HG03442 (cell line): ENCODE results near the gene PRICKLE2.
"Not testable (repeated sequence)": the region's sequence is repeated elsewhere in the genome, so short reads cannot be mapped to it uniquely, and the experiment has no call there.

Source experiments
- ATAC-seq: cut with Tn5 transposase; IDR thresholded peaks from one replicate; pipeline ENCODE4 v1.9.1; 2021; ENCODE audit warnings: mild to moderate bottlenecking, moderate library complexity; ENCODE audit not compliant: unreplicated experiment

Gene PRICKLE2

DNA sequence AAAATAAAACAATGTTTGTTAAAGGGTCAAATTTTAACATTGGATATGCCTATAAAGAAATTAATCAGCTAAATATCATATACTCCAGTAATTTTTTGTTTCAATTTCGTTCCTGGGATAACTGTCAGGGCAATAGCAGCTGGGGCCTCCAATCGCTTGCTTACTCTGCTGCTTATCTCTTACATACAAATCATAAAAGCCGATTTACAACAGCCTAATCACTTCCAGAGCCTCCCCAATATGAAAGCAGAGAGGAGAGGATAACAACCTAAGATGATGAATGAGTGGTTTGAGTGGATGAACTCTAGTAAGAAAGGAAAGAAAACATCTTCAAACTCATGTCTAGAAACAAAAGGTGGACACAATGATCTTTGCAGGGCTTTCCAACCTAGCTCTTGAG, 121.3 kb downstream of the PRICKLE2 start:
- ATAC-seq: no peak

DNA sequence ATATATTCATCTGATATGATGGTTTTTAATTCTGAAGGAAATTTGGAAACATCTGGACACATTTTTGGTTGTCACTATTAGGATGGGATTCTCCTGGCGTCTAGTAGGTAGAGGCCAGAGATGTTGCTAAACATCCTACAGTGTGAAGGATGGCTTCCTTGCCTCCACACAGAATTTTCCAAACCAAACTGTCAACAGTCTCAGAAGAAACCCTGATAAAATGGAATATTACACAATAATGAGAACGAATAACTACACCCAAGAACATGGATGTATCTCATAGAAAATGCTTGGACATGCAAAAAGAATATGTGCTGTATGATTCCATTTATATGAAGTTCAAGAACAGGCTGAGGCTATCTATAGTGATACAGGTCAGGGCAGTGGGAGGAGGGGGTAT, 122.1 kb downstream of the PRICKLE2 start:
- ATAC-seq: no peak

DNA sequence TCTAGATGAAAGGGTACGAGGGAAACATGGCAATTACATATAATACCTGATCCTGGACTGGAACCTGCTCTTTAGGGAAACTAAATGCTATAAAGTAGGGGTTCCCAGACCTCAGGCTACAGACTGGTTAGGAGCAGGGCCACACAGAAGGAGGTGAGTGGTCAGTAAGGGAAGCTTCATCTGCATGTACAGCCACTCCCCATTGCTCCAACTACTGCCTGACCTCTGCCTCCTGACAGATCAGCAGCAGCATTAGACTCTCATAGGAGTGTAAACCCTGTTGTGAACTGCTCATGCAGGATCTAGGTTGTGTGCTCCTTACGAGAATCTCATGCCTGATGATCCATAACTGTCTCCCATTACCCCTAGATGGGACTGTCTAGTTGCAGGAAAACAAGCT, 123.1 kb downstream of the PRICKLE2 start:
- ATAC-seq: no peak

DNA sequence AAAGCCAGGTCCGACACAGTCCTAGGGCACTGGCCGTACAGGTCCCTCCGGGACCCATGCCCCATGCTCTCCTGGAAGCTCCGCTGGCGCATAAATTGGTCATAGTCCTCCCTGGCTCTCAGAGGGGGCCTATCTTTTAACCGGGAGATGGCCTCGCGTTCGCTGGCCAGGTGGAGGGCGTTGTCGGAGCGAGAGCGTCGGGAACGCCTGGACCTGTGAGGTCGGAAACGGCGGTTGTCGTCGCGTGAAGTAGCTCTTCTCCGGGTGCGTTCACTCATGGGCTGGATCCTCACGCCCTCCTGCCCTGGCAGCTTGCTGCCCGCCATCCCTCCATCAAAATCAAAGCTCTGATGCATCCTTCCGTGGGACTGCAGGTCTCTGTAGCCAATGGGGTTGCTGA, 126.0 kb downstream of the PRICKLE2 start:
- no peak for ATAC-seq

DNA sequence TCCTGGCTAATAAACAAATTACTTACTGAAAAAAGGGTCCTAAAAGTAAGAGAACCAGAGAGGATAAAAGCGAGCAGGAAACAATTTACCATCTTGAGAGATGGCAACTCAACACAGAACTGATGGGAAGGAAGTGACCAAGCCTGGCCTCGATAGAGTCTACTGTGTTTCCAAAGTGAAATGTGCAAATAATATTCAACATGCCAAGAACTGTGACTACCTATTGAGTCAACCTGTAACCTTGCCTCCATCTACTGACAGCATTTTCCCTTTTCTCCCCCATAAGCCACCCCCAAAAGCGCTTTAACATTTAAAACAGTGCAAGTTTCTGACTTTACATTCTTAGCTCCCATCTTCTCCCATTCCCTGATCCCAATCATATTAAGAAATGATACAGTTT, 126.6 kb downstream of the PRICKLE2 start:
- no peak for ATAC-seq

DNA sequence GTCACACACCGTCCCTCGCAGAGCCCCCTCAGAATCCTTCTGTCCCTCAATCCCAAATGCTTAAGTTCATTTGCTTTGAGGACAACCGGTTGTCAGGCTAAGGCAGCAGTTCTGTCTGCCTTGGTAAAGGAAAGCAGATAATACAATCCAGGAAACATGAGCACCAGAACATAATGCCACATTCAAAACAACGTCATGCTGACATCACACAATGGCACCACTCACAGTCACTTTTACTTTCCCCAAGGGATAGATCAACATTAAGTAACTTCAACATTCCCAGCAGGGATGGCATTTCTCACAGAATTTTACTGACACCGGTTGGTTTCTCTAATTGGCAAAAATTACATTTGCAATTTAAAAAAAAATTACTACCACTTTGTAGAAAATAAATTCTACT, 127.3 kb downstream of the PRICKLE2 start:
- ATAC-seq: no peak

DNA sequence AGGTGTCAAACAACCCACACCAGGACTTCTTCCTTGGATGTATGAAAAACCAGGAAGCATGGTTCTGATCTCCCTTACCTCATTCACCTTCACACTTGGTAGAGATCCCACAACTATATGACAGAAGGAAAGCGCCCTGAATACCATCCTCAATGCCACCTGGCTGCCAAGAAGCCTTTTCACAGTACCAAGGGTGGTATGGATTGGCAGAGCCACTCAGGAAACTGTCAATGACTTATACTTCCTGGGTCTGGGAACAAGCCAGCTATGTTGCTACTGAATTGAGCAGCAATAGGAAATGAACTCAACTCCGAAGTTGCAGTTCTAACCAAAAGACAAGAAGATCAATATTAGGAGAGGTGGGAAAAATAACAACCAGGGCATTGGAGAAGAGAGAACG, 129.5 kb downstream of the PRICKLE2 start:
- ATAC-seq: no peak

DNA sequence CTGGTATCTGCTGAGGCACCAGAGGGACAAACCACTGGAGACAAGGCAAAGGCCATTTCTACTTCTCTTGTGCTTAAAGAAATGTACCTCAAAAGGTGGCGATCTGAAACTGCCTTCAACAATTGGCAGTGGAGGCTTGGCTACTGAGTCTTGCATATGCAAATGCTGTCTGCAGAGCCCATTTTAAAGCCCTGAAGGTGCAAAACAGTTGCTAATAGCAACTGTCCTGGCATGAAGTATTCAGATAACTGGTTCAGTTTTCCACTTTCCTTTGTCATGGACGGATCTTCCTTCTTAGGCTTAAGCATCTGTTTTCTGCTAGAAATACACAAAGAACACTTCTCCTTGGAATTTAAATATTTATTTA, 130.6 kb downstream of the PRICKLE2 start:
- ATAC-seq: no peak

DNA sequence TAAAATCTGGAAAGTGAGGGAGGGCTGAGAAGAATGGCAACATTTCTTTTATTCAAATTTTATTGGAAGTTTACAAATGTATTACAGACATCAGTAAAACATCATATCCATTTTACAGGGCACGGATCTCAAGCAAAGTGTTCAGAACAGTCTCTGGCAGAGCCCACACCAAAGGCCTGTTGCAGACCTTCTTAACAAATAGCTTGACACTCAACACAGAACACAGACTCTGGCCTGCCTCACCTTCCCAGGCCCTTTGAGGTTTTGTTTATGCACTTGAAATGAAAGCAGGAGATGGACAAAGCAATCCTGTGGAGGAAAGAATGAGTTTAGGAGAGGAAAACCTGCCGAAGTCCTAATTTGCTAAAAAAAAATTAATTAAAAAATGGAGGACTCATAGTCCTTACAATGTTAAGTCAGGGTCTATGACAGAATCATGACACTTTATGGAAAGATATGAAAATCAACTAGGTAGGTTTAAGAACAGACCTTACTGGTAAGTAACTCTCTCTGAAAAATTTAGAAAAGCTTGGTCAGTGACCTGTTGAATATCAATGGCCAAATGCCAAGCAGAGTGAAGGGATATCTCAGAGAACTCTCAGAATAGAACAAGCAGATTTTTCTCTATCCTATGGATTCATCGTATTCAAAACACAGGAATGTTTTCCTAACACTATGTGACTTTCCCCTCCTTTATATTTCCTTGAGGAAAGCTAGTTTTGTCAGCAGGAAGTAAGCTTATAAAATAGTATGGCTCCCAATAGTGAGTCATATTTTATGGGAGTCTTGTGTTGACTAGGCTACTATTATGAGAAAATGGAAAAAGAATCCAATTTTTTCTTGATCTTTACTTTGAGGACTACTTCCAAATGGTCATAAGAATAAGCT, 131.2 kb downstream of the PRICKLE2 start:
- ATAC-seq: no peak

DNA sequence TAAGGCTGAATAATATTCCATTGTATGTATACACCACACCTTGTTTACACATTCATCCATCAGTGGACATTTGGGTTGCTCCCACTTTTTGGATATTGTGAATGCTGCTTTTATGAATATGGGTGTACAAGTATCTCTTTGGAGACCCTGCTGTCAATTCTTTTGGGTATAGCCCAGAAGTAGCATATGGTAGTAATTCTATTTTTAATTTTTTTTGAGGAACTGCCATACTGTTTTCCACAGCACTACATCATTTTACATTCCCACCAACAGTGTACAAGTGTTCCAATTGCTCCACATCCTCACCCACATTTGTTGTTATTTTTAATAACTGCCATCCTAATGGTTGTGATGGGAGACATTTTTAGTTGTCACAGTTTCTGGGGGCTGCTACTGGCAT, 132.1 kb downstream of the PRICKLE2 start:
- ATAC-seq: no peak

DNA sequence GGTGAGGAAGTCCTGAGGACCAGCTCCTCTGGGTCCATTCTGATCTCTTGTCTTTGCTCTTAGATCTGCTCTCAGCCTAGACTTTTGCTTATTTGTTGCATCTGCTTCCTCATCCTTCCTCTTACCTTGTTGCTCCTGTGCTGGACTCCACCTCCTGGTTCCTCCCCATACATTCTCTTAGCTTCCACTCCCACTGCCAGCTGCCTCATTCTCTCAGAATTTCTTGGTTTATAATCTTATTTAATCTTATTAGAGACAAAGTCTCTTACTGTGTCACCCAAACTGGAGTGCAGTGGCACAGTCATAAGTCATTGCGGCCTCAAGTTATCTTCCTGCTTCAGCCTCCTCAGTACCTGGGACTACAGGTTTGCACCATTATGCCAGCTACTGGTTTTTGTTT, 133.8 kb downstream of the PRICKLE2 start:
- no peak for ATAC-seq

DNA sequence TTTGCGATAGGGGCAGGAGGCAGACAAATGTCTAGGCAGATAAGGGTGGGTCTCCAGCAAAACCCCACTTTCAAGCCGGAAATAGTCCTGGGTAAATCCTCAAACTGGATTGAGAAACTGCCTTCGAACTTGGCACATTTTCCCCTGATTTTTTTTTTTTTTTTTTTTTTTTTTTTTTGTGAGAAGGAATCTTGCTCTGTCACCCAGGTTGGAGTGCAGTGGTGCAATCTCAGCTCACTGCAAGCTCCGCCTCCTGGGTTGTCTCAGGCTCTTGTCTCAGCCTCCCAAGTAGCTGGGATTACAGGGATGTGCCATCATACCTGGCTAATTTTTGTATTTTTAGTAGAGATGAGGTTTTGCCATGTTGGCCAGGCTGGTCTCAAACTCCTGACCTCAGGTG, 135.9 kb downstream of the PRICKLE2 start:
- ATAC-seq: not testable (repeated sequence)

DNA sequence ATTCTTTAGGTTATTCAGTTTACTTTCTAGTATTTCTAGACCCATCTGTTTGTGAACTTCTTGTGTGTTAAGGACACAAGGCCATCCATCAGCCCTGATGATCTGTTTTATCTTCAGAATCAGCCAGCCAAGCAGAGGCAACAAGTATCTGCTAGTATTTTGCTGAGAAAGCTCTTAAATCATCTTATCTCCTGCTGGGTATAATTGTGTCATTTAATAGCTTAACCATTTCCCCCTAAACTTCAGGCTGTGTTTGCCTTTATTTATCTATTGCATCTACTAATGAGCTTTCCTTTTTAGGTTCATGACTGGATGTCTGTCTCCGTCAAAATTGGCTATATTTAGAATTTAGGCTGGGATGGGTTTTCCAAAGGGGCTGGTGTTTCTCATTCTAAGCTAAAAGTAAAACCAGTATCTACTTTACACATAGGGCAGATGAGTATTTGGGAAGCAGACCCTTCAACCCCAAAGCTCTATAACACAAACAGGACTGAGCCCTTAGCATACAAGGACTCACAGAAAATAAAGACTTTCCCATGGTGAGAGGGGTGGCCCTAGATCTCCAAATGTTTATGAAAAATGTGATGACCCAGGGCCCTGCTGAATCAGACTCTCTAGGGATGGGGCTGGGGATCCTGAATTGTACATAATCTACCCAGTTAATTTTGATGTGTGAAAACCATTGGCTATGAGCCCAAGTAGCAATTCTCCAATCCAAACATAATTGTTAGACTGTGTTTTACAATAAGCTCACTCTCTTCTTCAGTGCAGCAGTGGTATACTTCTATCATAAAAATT, 136.7 kb downstream of the PRICKLE2 start:
- no peak for ATAC-seq

DNA sequence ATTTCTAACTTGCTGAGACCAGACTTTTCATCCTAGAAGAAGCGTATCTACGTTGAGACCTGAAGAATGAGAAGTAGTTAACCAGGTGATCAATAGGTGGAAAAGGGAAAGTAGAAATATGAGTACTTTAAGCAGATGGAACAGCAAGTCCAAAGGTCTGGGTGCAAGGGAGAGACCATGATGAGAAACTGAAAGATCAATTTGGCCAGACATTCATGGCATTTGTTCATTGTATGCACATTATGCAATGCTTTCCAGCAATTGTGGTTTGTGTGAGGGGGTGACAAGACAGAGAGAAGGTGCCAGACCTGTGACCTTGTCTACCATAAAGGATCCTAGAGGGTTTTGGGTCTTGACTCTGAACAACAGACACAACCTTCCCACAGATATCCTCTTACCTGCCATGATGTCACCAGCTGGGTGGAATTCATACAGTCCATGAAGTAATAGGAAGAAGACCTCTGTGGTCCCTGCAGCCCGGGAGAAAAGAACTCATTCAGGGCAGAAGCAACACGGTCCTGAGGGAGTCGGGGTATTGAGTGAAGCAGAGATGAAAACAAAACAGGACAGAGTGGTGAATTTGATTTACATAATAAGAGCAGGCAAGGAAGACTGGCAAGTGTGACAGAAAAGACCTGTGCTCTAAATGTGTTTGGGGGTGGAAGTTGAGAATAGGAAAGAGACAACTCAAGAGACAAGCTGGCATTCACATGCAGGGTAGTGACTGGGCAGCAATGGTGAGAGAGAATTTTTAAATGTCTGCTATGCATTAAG, 138.6 kb downstream of the PRICKLE2 start:
- no peak for ATAC-seq

DNA sequence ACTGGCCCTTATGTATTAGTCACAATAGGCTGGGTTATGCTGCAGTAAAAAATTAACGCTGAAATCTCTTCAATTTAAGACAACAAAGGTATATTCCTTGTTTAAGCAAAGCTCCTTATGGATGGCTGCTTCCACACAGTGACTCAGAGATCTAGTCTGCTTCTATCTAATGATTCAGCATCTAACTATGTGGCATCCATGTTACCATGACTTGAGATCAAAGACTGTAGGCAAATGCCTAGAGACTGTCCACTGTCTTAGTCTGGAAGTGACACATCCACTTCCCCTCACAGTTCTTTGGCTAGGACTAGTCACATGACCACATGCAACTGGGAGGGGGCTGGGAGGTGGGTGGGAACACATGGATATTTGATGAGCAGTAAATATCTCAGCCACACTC, 140.6 kb downstream of the PRICKLE2 start:
- ATAC-seq: no peak

DNA sequence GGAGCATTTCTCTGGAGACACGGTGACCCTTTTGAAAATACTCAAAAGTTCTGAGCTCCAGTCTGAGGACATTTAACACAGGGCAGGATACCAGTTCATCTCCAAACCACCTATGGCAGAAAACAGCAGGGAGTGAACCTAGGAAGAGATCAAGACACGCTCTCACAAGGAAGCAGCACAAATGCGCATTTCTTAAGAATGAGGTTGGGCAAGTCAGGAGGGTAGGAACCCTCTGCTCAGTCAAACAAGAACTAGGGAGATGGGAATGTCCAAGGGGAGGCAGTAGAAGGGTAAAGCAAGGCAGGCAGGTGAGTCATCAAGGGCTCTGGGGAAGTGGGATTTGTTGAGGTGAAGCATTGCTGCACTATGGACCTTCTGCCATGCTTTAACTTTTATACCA, 141.7 kb downstream of the PRICKLE2 start:
- no peak for ATAC-seq

DNA sequence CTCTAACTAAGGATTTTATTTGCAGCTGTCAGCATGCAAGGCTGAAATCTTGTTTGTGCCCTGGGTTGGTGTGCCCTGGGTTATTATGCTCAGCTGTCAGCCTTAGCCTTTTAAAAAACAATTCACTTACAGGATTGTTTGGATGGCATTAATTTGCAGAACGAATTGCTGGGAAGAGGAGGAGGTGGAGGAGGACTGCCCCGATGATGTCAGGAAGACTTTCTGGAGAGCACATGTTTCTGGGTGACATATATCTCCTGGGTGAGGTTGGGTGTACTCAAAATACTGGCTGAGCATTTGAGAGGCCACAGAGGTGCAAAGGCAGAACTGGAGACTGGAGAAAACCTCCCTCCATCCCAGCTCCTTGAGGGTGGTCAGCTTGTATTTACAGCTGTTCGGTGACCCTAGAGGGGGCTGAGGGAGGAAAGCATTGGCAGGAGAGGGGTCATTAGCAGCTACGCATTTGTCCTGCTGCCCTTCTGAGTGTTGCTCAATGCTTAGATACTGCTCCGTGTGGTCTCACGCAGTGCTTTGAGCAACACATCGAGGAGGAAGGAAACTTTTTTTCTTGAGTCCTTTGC, 142.2 kb downstream of the PRICKLE2 start:
- no peak for ATAC-seq

DNA sequence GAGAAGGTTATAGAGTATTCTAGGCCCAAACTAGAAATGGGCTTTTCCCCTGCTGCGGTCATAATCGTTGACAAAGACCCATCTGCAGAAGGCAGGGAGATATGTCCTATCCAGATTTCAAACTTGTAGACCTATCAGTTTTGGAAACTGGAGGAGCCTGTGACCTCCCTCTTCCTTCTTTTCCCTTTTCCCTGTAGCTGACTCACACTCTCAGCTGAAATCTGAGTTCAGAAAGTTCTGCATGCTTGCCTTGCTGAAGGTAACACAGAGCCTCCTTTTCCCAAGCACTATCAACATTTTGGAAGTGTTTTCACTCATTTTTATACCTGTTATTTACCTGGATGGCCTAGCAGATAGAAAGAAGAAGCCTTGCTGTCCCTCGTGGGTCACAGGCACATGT, 142.9 kb downstream of the PRICKLE2 start:
- ATAC-seq: no peak

DNA sequence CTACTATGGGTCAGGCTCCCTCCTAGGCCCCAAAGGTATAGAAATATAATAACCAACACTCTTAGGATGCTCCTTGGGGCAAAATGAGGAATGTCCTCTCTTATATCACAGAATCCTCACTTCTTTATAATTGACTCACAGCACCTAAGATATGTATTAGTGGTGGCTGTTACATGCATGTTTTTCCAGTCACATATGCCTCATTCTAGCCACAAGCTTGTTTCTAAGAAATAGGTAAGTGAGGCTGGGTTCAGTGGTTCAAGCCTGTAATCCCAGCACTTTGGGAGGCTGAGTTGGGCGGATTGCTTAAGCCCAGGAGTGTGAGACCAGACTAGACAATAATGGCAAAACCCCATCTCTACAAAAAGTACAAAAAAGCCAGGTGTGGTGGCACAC, 144.0 kb downstream of the PRICKLE2 start:
- ATAC-seq: no peak

DNA sequence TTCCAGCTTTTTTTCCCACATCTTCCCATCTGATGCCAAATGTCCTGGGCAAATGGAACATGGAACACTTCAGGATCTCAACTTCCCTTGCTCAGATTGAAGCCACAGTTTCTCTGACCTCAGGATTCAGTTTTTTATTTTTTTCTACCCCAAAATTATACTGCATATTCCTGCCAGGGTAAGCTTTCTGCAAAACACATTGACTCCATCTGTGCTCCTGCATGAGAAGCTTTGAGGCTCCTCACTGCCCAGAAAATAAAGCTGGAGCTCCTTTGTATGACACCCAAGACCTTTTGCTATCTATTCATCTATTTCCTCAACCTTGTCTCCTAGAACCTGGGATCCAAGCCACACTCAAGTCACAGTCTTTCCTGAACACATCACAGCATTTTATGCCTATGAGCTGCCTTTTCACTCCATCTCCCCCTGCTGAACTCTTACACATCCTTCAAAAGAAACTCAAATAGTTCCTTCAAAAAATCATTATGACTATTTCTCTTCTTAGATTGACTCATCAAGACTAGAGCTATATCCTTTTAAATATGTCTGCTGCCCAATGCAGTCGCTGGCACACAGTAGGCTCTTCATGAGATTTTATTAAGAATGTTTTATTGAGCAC, 144.5 kb downstream of the PRICKLE2 start:
- ATAC-seq: no peak
